Thoracic aorta (tissue), 2 donors: Measurements from ENCODE around the gene INSR. TPM values are rescaled to one million over a fixed set of nuclear protein-coding genes. Genes with fewer than 3 reads are reported as not detected.
"Not testable (repeated sequence)": the region's sequence is repeated elsewhere in the genome, so short reads cannot be mapped to it uniquely, and the experiment has no call there.

Experiments
- ATAC-seq: fragments of 150-250 bp; one replicate; pipeline ENCODE4 v1.8.0; 2017; ENCODE audit warnings: low read depth; ENCODE audit not compliant: insufficient number of reproducible peaks, low FRiP score
- DNase-seq: peaks from one replicate; pipeline ENCODE4 v3.0.0-alpha.2; 2020; ENCODE audit warnings: low spot score
- H3K27ac ChIP-seq, 2 donors: fragments of 200-600 bp; sonication (generic); 1 replicate in 1 of 2; 2 replicates in 1 of 2; pipeline ENCODE4 v1.5.1; 2016; ENCODE audit warnings: mild to moderate bottlenecking in 2 of 2, moderate library complexity in 2 of 2
- H3K27me3 ChIP-seq: fragments of 200-600 bp; sonication (generic); replicated peaks from 2 replicates; pipeline ENCODE4 v1.6.0; 2016; ENCODE audit warnings: mild to moderate bottlenecking; ENCODE audit not compliant: insufficient read depth
- H3K36me3 ChIP-seq: fragments of 200-600 bp; sonication (generic); one replicate; pipeline ENCODE4 v1.5.1; 2016
- H3K4me1 ChIP-seq, 2 donors: fragments of 200-600 bp; sonication (generic); 1 replicate in 1 of 2; 2 replicates in 1 of 2; pipeline versions ENCODE4 v1.5.1 to v1.6.0; 2016; ENCODE audit warnings: low read depth in 2 of 2, mild to moderate bottlenecking in 1 of 2; ENCODE audit not compliant: control insufficient read depth in 1 of 2
- H3K4me3 ChIP-seq: fragments of 200-600 bp; sonication (generic); 2 replicates; pipeline ENCODE4 v1.5.1; 2016; ENCODE audit warnings: mild to moderate bottlenecking
- H3K9me3 ChIP-seq: fragments of 200-600 bp; sonication (generic); 2 replicates; pipeline ENCODE4 v1.5.1; 2016
- CTCF ChIP-seq: fragments of 200-600 bp; sonication (generic); IDR thresholded peaks from one replicate; pipeline ENCODE4 v1.5.1; 2019; ENCODE audit warnings: antibody characterized with exemption
- total RNA-seq, 2 donors: library from RNA; depleted of rRNA; stranded (reverse); fragments of >200 nt; gene quantifications; one replicate each; pipeline versions ENCODE4 v1.1.0 to v1.2.3, GENCODE V29; 2016

INSR gene
- total RNA-seq, 2 donors from 2014 or later, result 102 to 116 TPM

- Histone ChIP-seq H3K4me3 (no peak overlapping the region), H3K36me3 (no peaks in the 10 kb centered on the region), H3K4me1 (peaks cover 0 to 4% of the 10 kb centered on the region in 2 donors), H3K9me3 (no peaks in the 10 kb centered on the region), H3K27me3 (no peaks in the 10 kb centered on the region), H3K27ac (no peak overlapping the region)
- DNase-seq, result no peak
- TF ChIP-seq CTCF, result peak; percentile 14
- no peak for ATAC-seq
Measured at GRCh38 chr19:7326105-7326877, 32.1 kb upstream of the INSR start.

GRCh38 chr19:7318176-7318575 is 24.0 kb upstream of the INSR start:
- peaks cover 4% of the 10 kb centered on the region for H3K9me3 ChIP-seq
- H3K36me3 ChIP-seq, result no peaks in the 10 kb centered on the region
- peaks cover 0 to 9% of the 10 kb centered on the region in 2 donors for H3K4me1 ChIP-seq
- no peak for TF ChIP-seq CTCF
- ATAC-seq (no peak), DNase-seq (no peak)
- no peak overlapping the region for H3K27ac ChIP-seq
- no peaks in the 10 kb centered on the region for H3K27me3 ChIP-seq
- no peak overlapping the region for H3K4me3 ChIP-seq

- H3K27me3 ChIP-seq, result no peaks in the 10 kb centered on the region
- no peak for ATAC-seq
Measured at GRCh38 chr19:7312816-7313215, 18.6 kb upstream of the INSR start.

GRCh38 chr19:7311911-7312310 is 17.7 kb upstream of the INSR start:
- ATAC-seq (no peak), DNase-seq (no peak)
- H3K4me1 ChIP-seq, result no peaks in the 10 kb centered on the region
- H3K4me3 ChIP-seq, result no peak overlapping the region
- no peaks in the 10 kb centered on the region for H3K9me3 ChIP-seq
- H3K36me3 ChIP-seq, result no peaks in the 10 kb centered on the region
- H3K27ac ChIP-seq, result no peak overlapping the region
- no peak for TF ChIP-seq CTCF
- H3K27me3 ChIP-seq, result no peaks in the 10 kb centered on the region

More at GRCh38 chr19:7312816-7313215, 18.6 kb upstream of the INSR start:
- Histone ChIP-seq H3K36me3 (no peaks in the 10 kb centered on the region), H3K4me1 (no peaks in the 10 kb centered on the region), H3K9me3 (no peaks in the 10 kb centered on the region), H3K4me3 (no peak overlapping the region), H3K27ac (no peak overlapping the region)
- TF ChIP-seq CTCF, result no peak
- no peak for DNase-seq

- not testable (repeated sequence) for H3K4me1 ChIP-seq, H3K4me3 ChIP-seq, ATAC-seq, H3K9me3 ChIP-seq, H3K27ac ChIP-seq, H3K27me3 ChIP-seq, DNase-seq, H3K36me3 ChIP-seq
Measured at GRCh38 chr19:7308327-7308726, 14.1 kb upstream of the INSR start.
